Measurements from ENCODE around the gene HHAT. TPM values are rescaled to one million over a fixed set of nuclear protein-coding genes. Genes with fewer than 3 reads are reported as not detected.

HHAT gene
- total RNA-seq, 2 donors from 2014 or later = 16.3 to 19.0 TPM

- H3K36me3 ChIP-seq = no peaks in the 10 kb centered on the region
- 93% methylated on average over 6 of the region's 6 CpGs for WGBS
- no peak for DNase-seq (ENCODE audit: low spot score)
- no peak for TF ChIP-seq POLR2A (IDR thresholded peaks at IDR 0.05)
- no peak for TF ChIP-seq CTCF (IDR thresholded peaks at IDR 0.05)
- no peak for TF ChIP-seq POLR2AphosphoS5 (IDR thresholded peaks at IDR 0.05)
- intact Hi-C loops (cut with DNase I) = no loop called here
- no peaks in the 10 kb centered on the region for H3K9me3 ChIP-seq
- no peaks in the 10 kb centered on the region for H3K4me1 ChIP-seq (replicated peaks)
- no peak overlapping the region for H3K4me3 ChIP-seq
- no peaks in the 10 kb centered on the region for H3K27me3 ChIP-seq (replicated peaks; ENCODE audit: insufficient read depth)
- no peak overlapping the region for H3K27ac ChIP-seq
Observed at GRCh38 chr1:210691039-210691610, 362.4 kb downstream of the HHAT start.

GRCh38 chr1:210692796-210693195, 364.1 kb downstream of the HHAT start:
- DNase-seq (ENCODE audit: low spot score) = no peak
- Histone ChIP-seq H3K4me1 (replicated peaks) (no peaks in the 10 kb centered on the region), H3K9me3 (no peaks in the 10 kb centered on the region), H3K27me3 (replicated peaks; ENCODE audit: insufficient read depth) (no peaks in the 10 kb centered on the region), H3K27ac (no peak overlapping the region), H3K36me3 (no peaks in the 10 kb centered on the region), H3K4me3 (no peak overlapping the region)
- WGBS = 76% methylated on average over 7 of the region's 7 CpGs
- TF ChIP-seq POLR2AphosphoS5 (IDR thresholded peaks at IDR 0.05) (no peak), POLR2A (IDR thresholded peaks at IDR 0.05) (no peak), CTCF (IDR thresholded peaks at IDR 0.05) (no peak)
- intact Hi-C loops (cut with DNase I) = no loop called here

GRCh38 chr1:210695026-210695425, 366.3 kb downstream of the HHAT start:
- WGBS = 88% methylated on average over 1 of the region's 1 CpG
- H3K36me3 ChIP-seq = no peaks in the 10 kb centered on the region
- no peaks in the 10 kb centered on the region for H3K4me1 ChIP-seq (replicated peaks)
- no peaks in the 10 kb centered on the region for H3K27me3 ChIP-seq (replicated peaks; ENCODE audit: insufficient read depth)
- no peaks in the 10 kb centered on the region for H3K9me3 ChIP-seq
- H3K4me3 ChIP-seq = no peak overlapping the region
- TF ChIP-seq POLR2AphosphoS5 (IDR thresholded peaks at IDR 0.05) (no peak), CTCF (IDR thresholded peaks at IDR 0.05) (no peak), POLR2A (IDR thresholded peaks at IDR 0.05) (no peak)
- intact Hi-C loops (cut with DNase I) = no loop called here
- no peak overlapping the region for H3K27ac ChIP-seq
- no peak for DNase-seq (ENCODE audit: low spot score)

GRCh38 chr1:210696709-210697108, 368.0 kb downstream of the HHAT start:
- Histone ChIP-seq H3K27ac (no peak overlapping the region), H3K27me3 (replicated peaks; ENCODE audit: insufficient read depth) (no peaks in the 10 kb centered on the region), H3K4me1 (replicated peaks) (no peaks in the 10 kb centered on the region), H3K4me3 (no peak overlapping the region), H3K36me3 (no peaks in the 10 kb centered on the region), H3K9me3 (no peaks in the 10 kb centered on the region)
- WGBS = 86% methylated on average over 1 of the region's 1 CpG
- intact Hi-C loops (cut with DNase I) = no loop called here
- no peak for DNase-seq (ENCODE audit: low spot score)
- TF ChIP-seq CTCF (IDR thresholded peaks at IDR 0.05) = no peak
- no peak for TF ChIP-seq POLR2A (IDR thresholded peaks at IDR 0.05)
- no peak for TF ChIP-seq POLR2AphosphoS5 (IDR thresholded peaks at IDR 0.05)

- no peak for DNase-seq (ENCODE audit: low spot score)
- TF ChIP-seq POLR2A (IDR thresholded peaks at IDR 0.05) = no peak
- no peak for TF ChIP-seq POLR2AphosphoS5 (IDR thresholded peaks at IDR 0.05)
- TF ChIP-seq CTCF (IDR thresholded peaks at IDR 0.05) = no peak
- H3K36me3 ChIP-seq = no peaks in the 10 kb centered on the region
- no peaks in the 10 kb centered on the region for H3K27me3 ChIP-seq (replicated peaks; ENCODE audit: insufficient read depth)
- no peak overlapping the region for H3K27ac ChIP-seq
- no peaks in the 10 kb centered on the region for H3K9me3 ChIP-seq
- intact Hi-C loops (cut with DNase I) = no loop called here
- no peaks in the 10 kb centered on the region for H3K4me1 ChIP-seq (replicated peaks)
- no peak overlapping the region for H3K4me3 ChIP-seq
- 88% methylated on average over 3 of the region's 3 CpGs for WGBS
Observed at GRCh38 chr1:210697185-210697584, 368.5 kb downstream of the HHAT start.
